Measurements from ENCODE around the gene PRKACB. TPM values are rescaled to one million over a fixed set of nuclear protein-coding genes. Genes with fewer than 3 reads are reported as not detected.

The PRKACB gene
- total and polyA plus RNA-seq, 2 of the 8 experiments (the other 6 are each of a cell fraction or from before 2014, with no cell fraction given) = 7.8 to 31.0 TPM

DNA sequence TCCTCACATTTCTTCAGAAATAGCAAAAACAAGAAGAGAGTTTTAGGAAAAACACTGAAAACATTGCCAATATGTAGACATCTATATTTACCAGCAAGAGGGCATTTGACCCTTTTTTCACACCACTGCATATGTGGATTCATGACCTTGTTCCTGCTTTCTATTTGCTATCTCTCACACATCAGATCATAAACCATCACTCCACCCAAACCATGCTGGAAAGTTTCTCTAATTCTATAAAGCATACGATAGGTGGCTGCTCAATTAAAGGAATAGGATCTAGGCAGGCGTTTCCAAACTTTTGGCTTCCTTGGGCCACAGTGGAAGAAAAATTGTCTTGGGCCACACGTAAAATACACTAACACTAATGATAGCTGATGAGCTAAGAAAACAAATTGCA, 121.8 kb downstream of the PRKACB start:
- Histone ChIP-seq H3K23ac (ENCODE audit: insufficient read length) (no peak overlapping the region), H3K4me3 (ENCODE audit: extremely low read depth in 1 of 4, insufficient read depth in 2 of 4, low read depth in 3 of 4, low read length in 4 of 4) (no peak overlapping the region), H3K9ac (replicated peaks in 1 of 4; ENCODE audit: extremely low read depth in 1 of 4, low read depth in 3 of 4, low read length in 3 of 4) (no peak overlapping the region), H4K5ac (ENCODE audit: insufficient read length, low read depth, low read length) (no peak overlapping the region), H3K4ac (replicated peaks; ENCODE audit: insufficient read length, low read depth, low read length) (no peak overlapping the region), H2BK20ac (ENCODE audit: low read length) (no peak overlapping the region), H3K9me3 (ENCODE audit: insufficient read depth in 2 of 2, low read depth in 1 of 2, low read length in 1 of 2) (no peaks in the 10 kb centered on the region), H3K36me3 (ENCODE audit: control insufficient read depth in 2 of 4, insufficient read depth in 4 of 4, low read length in 3 of 4) (no peaks in the 10 kb centered on the region), H4K91ac (replicated peaks; ENCODE audit: insufficient read length, low read length) (no peak overlapping the region), H4K20me1 (replicated peaks in 1 of 2; ENCODE audit: control insufficient read depth in 1 of 2, insufficient read depth in 2 of 2, low read length in 2 of 2) (no peaks in the 10 kb centered on the region), H2AFZ (ENCODE audit: low read length) (no peak overlapping the region), H3K79me1 (ENCODE audit: low read depth, low read length) (no peaks in the 10 kb centered on the region), H3K4me1 (replicated peaks in 1 of 4; ENCODE audit: control insufficient read depth in 3 of 4, insufficient read depth in 4 of 4, low read length in 3 of 4) (peaks cover 0 to under 1% (median 0%) of the 10 kb centered on the region in 4 experiments; a peak in 1 of 7 replicates), H3K14ac (ENCODE audit: insufficient read length) (no peak overlapping the region), H4K8ac (ENCODE audit: extremely low read depth, insufficient read depth, low read length) (no peak overlapping the region), H2BK12ac (ENCODE audit: low read depth, low read length) (no peak overlapping the region), H3K27ac (ENCODE audit: low read depth, low read length) (no peak overlapping the region), H3K23me2 (ENCODE audit: low read depth, low read length) (no peaks in the 10 kb centered on the region; the same call in 1 of the 2 replicates), H2BK120ac (replicated peaks; ENCODE audit: low read depth, low read length) (no peak overlapping the region), H3K27me3 (replicated peaks in 1 of 4; ENCODE audit: control insufficient read depth in 3 of 4, extremely low read depth in 1 of 4, insufficient read depth in 3 of 4, low read length in 3 of 4) (no peaks in the 10 kb centered on the region), H3K56ac (replicated peaks; ENCODE audit: insufficient read length, low read depth, low read length) (no peak overlapping the region), H3K4me2 (ENCODE audit: insufficient read depth in 1 of 2, low read depth in 2 of 2, low read length in 2 of 2) (no peak overlapping the region), H3K18ac (ENCODE audit: extremely low read depth, low read length) (no peak overlapping the region), H2BK15ac (ENCODE audit: low read length) (no peak overlapping the region), H2BK5ac (ENCODE audit: low read depth, low read length) (no peak overlapping the region), H2AK5ac (ENCODE audit: low read depth, low read length) (no peak overlapping the region), H3K79me2 (ENCODE audit: control insufficient read depth in 1 of 2, insufficient read depth in 2 of 2, low read length in 2 of 2) (no peaks in the 10 kb centered on the region)
- ChIA-PET POLR2A (ENCODE audit: partially characterized antibody) (interaction anchor here (0.7 kb wide), 1 partner anchor 567 kb away, joined by 3 read pairs; no protein-coding TSS in a partner anchor), CTCF (ENCODE audit: partially characterized antibody) (interaction anchor here (0.7 to 1.4 kb wide), 5 partner anchors 11 to 511 kb away, joined by 3 to 4 read pairs (median 3); no protein-coding TSS in a partner anchor)
- 98% methylated on average over 3 of the region's 3 CpGs; no CpG with 5 or more reads in 1 of the 2 experiments for WGBS, 2 experiments (ENCODE audit: extremely low coverage in 1 of 2, insufficient coverage in 1 of 2, insufficient read length in 1 of 2, insufficient replicate concordance in 2 of 2, low coverage in 1 of 2, low lambda C conversion rate in 2 of 2, missing lambda C conversion rate in 1 of 2)
- no peak for FAIRE-seq
- no peak for DNase-seq (ENCODE audit: low read depth in 1 of 2, low spot score in 2 of 2)
- TF ChIP-seq HDAC6 (IDR thresholded peaks at IDR 0.05; ENCODE audit: low read depth, low read length) (no peak), NANOG (IDR thresholded peaks at IDR 0.05; ENCODE audit: insufficient read depth, low read depth, low read length, poor library complexity, severe bottlenecking) (no peak), PHF8 (conservative IDR thresholded peaks at IDR 0.05; ENCODE audit: low read depth, low read length) (no peak), ASH2L (IDR thresholded peaks at IDR 0.05; ENCODE audit: low read length) (no peak)
- TF ChIP-seq, protein P1, sequence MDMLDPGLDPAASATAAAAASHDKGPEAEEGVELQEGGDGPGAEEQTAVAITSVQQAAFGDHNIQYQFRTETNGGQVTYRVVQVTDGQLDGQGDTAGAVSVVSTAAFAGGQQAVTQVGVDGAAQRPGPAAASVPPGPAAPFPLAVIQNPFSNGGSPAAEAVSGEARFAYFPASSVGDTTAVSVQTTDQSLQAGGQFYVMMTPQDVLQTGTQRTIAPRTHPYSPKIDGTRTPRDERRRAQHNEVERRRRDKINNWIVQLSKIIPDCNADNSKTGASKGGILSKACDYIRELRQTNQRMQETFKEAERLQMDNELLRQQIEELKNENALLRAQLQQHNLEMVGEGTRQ (IDR thresholded peaks at IDR 0.05; ENCODE audit: low read length) = no peak

Data from H1 (cell line).